GM21825 (cell line): ENCODE results near the gene MATN4.

Experiments used
- ATAC-seq: cut with Tn5 transposase; IDR thresholded peaks from one replicate; pipeline ENCODE4 v1.9.1; 2021; ENCODE audit warnings: mild to moderate bottlenecking, moderate library complexity; ENCODE audit not compliant: unreplicated experiment

Gene MATN4

GRCh38 chr20:45341939-45342854 lies 34.1 kb upstream of the MATN4 start:
- ATAC-seq, result no peak

GRCh38 chr20:45341579-45341938 lies 33.5 kb upstream of the MATN4 start:
- ATAC-seq, result no peak

GRCh38 chr20:45340951-45341350 lies 32.9 kb upstream of the MATN4 start:
- ATAC-seq, result no peak

- ATAC-seq, result no peak
Measured at GRCh38 chr20:45340236-45340847, 32.2 kb upstream of the MATN4 start.

GRCh38 chr20:45339799-45340198 lies 31.7 kb upstream of the MATN4 start:
- ATAC-seq, result no peak

GRCh38 chr20:45339084-45339483 lies 31.0 kb upstream of the MATN4 start:
- no peak for ATAC-seq

GRCh38 chr20:45338121-45339030 lies 30.3 kb upstream of the MATN4 start:
- ATAC-seq, result no peak

GRCh38 chr20:45337367-45338120 lies 29.4 kb upstream of the MATN4 start:
- ATAC-seq, result no peak

GRCh38 chr20:45336530-45337366 lies 28.6 kb upstream of the MATN4 start:
- no peak for ATAC-seq

GRCh38 chr20:45330476-45330875 lies 22.4 kb upstream of the MATN4 start:
- no peak for ATAC-seq

GRCh38 chr20:45329497-45330319 lies 21.6 kb upstream of the MATN4 start:
- no peak for ATAC-seq

GRCh38 chr20:45328451-45328850 lies 20.4 kb upstream of the MATN4 start:
- no peak for ATAC-seq

GRCh38 chr20:45325371-45325770 lies 17.3 kb upstream of the MATN4 start:
- no peak for ATAC-seq

GRCh38 chr20:45323731-45324130 lies 15.6 kb upstream of the MATN4 start:
- ATAC-seq, result no peak

GRCh38 chr20:45322952-45323383 lies 14.9 kb upstream of the MATN4 start:
- no peak for ATAC-seq

GRCh38 chr20:45320948-45321595 lies 13.0 kb upstream of the MATN4 start:
- ATAC-seq, result peak; percentile 66

- no peak for ATAC-seq
Measured at GRCh38 chr20:45318948-45319347, 10.8 kb upstream of the MATN4 start.

- no peak for ATAC-seq
Measured at GRCh38 chr20:45318386-45318939, 10.4 kb upstream of the MATN4 start.
